GM23338 (cell line): ENCODE results near the gene NHS.

Experiments used
- CREB1 ChIP-seq: fragments of 250-450 bp; sonication (Bioruptor Pico); IDR thresholded peaks from 2 replicates; pipeline ENCODE4 v1.5.0; 2020; ENCODE audit warnings: low read depth, mild to moderate bottlenecking, moderate library complexity
- CTCF ChIP-seq, 2 experiments: fragments of 200-600 bp in 1 of 2; sonication (generic) in 1 of 2; conservative IDR thresholded peaks; 2 replicates each; pipeline versions ENCODE4 v1.5.1 to v1.6.1; 2016 to 2017; ENCODE audit warnings: antibody characterized with exemption in 2 of 2, low read depth in 2 of 2, mild to moderate bottlenecking in 2 of 2, moderate library complexity in 1 of 2
- EZH2 ChIP-seq: fragments of 200-600 bp; sonication (generic); IDR thresholded peaks from one replicate; pipeline ENCODE4 v1.8.0; 2017; ENCODE audit warnings: antibody characterized with exemption, mild to moderate bottlenecking, low read depth; ENCODE audit not compliant: unreplicated experiment
- EZH2phosphoT487 ChIP-seq: fragments of 200-600 bp; sonication (generic); IDR thresholded peaks from one replicate; pipeline ENCODE4 v1.8.1; 2018; ENCODE audit warnings: antibody characterized with exemption; ENCODE audit not compliant: unreplicated experiment
- NANOG ChIP-seq: IDR thresholded peaks from 2 replicates; pipeline ENCODE4 v1.6.1; 2016; ENCODE audit warnings: antibody characterized with exemption, borderline replicate concordance
- POLR2AphosphoS5 ChIP-seq: IDR thresholded peaks from 2 replicates; pipeline ENCODE4 v1.6.1; 2016; ENCODE audit warnings: antibody characterized with exemption, low read depth
- REST ChIP-seq: IDR thresholded peaks from one replicate; pipeline ENCODE4 v1.6.1; 2018; ENCODE audit warnings: antibody characterized with exemption; ENCODE audit not compliant: unreplicated experiment

- TF ChIP-seq CTCF (conservative IDR thresholded peaks at IDR 0.05; ENCODE audit: low read depth in 2 of 2) (0 out of 4 replicates have a peak, but pooled peaks of 1 of the 2 experiments have one; percentile 6), EZH2 (no peak), POLR2AphosphoS5 (no peak), EZH2phosphoT487 (no peak), NANOG (no peak), CREB1 (CRISPR knock-in tag) (no peak), REST (no peak)
Measured at GRCh38 chrX:17376431-17377077, 1.6 kb downstream of the NHS start.
